SH-SY5Y (cell line): ENCODE results near the gene PECR.

Source experiments
- GATA2 ChIP-seq: IDR thresholded peaks from 2 replicates; pipeline ENCODE4 v1.6.1; 2011; ENCODE audit warnings: mild to moderate bottlenecking, low read depth, low read length
- GATA3 ChIP-seq: IDR thresholded peaks from 2 replicates; pipeline ENCODE4 v1.6.1; 2011; ENCODE audit warnings: low read depth, mild to moderate bottlenecking, low read length, moderate library complexity

DNA sequence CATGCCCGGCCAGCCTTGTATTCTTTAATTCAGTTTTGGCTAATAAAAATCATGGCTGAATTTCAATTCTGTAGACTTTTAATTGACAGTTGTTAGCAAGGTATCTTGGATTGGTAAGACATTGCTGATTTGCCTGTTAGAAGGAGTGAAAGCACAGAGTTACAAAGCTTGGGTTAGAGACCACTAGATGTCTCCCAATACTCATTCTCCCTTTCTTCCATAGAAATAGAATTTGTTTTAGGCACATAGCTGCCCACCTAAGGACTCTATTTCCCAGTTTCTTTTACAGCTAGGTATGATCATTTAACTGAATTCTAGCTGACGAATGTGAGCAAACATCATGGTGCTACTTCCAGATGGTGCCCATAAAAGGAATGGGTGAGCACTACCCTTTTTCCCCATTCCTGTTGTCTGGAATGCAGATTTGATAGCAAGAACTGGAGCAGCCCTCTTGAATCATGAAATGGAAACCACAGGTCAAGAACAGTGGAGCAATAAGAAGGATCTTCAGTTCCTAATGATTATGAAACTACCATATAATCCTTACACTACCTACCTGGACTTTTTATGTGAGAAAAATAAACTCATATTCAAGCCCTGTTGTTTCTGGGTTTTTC is 17.5 kb downstream of the PECR start:
- TF ChIP-seq GATA3: no peak
- no peak for TF ChIP-seq GATA2
